Measurements from ENCODE around the gene CAPRIN1.

GRCh38 chr11:34040571-34040970 is 11.0 kb upstream of the CAPRIN1 start:
- TF ChIP-seq TCF12 (IDR thresholded peaks at IDR 0.05; ENCODE audit: low read depth, low read length), result no peak
- TF ChIP-seq GATAD2B (conservative IDR thresholded peaks at IDR 0.05; ENCODE audit: low read depth), result no peak
- TF ChIP-seq POLR2AphosphoS5 (IDR thresholded peaks at IDR 0.05; ENCODE audit: low read length), result no peak

Measured in GM12878 (cell line).